ENCODE results near the gene TTI1.
"Not testable (repeated sequence)": the region's sequence is repeated elsewhere in the genome, so short reads cannot be mapped to it uniquely, and the experiment has no call there.

Gene TTI1

GRCh38 chr20:38011696-38012095 is 21.6 kb downstream of the TTI1 start:
- Histone ChIP-seq H3K27me3 (replicated peaks) (no peaks in the 10 kb centered on the region), H3K4me3 (ENCODE audit: low read depth, low read length) (no peak overlapping the region), H3K27ac (no peak overlapping the region), H3K36me3 (replicated peaks) (peaks cover 7% of the 10 kb centered on the region)
- no peak for TF ChIP-seq CTCF (IDR thresholded peaks at IDR 0.05; ENCODE audit: low read depth, low read length, missing control alignments)
- DNase-seq = no peak
- in situ Hi-C loops (cut with HindIII; ENCODE audit: low pct_ligation_motif_present, low sequenced_read_pairs) = no loop called here

GRCh38 chr20:38009416-38009815 is 23.8 kb downstream of the TTI1 start:
- DNase-seq; H3K27me3 ChIP-seq (replicated peaks); H3K27ac ChIP-seq; in situ Hi-C loops (cut with HindIII; ENCODE audit: low pct_ligation_motif_present, low sequenced_read_pairs); H3K36me3 ChIP-seq (replicated peaks); H3K4me3 ChIP-seq (ENCODE audit: low read depth, low read length): not testable (repeated sequence)

- no peak for DNase-seq
- no peak overlapping the region for H3K27ac ChIP-seq
- in situ Hi-C loops (cut with HindIII; ENCODE audit: low pct_ligation_motif_present, low sequenced_read_pairs) = no loop called here
- no peak overlapping the region for H3K4me3 ChIP-seq (ENCODE audit: low read depth, low read length)
- peaks cover 3% of the 10 kb centered on the region for H3K36me3 ChIP-seq (replicated peaks)
- TF ChIP-seq CTCF (IDR thresholded peaks at IDR 0.05; ENCODE audit: low read depth, low read length, missing control alignments) = no peak
- no peaks in the 10 kb centered on the region for H3K27me3 ChIP-seq (replicated peaks)
Observed at GRCh38 chr20:38008233-38008944, 24.9 kb downstream of the TTI1 start.

- Histone ChIP-seq H3K4me3 (ENCODE audit: low read depth, low read length) (no peak overlapping the region), H3K27me3 (replicated peaks) (no peaks in the 10 kb centered on the region), H3K36me3 (replicated peaks) (peaks cover 2% of the 10 kb centered on the region), H3K27ac (no peak overlapping the region)
- in situ Hi-C loops (cut with HindIII; ENCODE audit: low pct_ligation_motif_present, low sequenced_read_pairs) = no loop called here
- TF ChIP-seq CTCF (IDR thresholded peaks at IDR 0.05; ENCODE audit: low read depth, low read length, missing control alignments) = no peak
- no peak for DNase-seq
Observed at GRCh38 chr20:38007526-38007925, 25.7 kb downstream of the TTI1 start.

- in situ Hi-C loops (cut with HindIII; ENCODE audit: low pct_ligation_motif_present, low sequenced_read_pairs) = no loop called here
- Histone ChIP-seq H3K36me3 (replicated peaks) (no peaks in the 10 kb centered on the region), H3K27ac (no peak overlapping the region), H3K27me3 (replicated peaks) (no peaks in the 10 kb centered on the region), H3K4me3 (ENCODE audit: low read depth, low read length) (no peak overlapping the region)
- no peak for DNase-seq
- TF ChIP-seq CTCF (IDR thresholded peaks at IDR 0.05; ENCODE audit: low read depth, low read length, missing control alignments) = no peak
Observed at GRCh38 chr20:38005903-38006302, 27.4 kb downstream of the TTI1 start.

GRCh38 chr20:38004416-38004815 is 28.8 kb downstream of the TTI1 start:
- H3K4me3 ChIP-seq (ENCODE audit: low read depth, low read length) = no peak overlapping the region
- no peaks in the 10 kb centered on the region for H3K27me3 ChIP-seq (replicated peaks)
- no peak overlapping the region for H3K27ac ChIP-seq
- in situ Hi-C loops (cut with HindIII; ENCODE audit: low pct_ligation_motif_present, low sequenced_read_pairs) = no loop called here
- H3K36me3 ChIP-seq (replicated peaks) = no peaks in the 10 kb centered on the region
- DNase-seq = no peak
- TF ChIP-seq CTCF (IDR thresholded peaks at IDR 0.05; ENCODE audit: low read depth, low read length, missing control alignments) = no peak
